Peyer's patch (tissue), 4 donors: ENCODE data around the gene NCKAP5.

Experiments
- POLR2A ChIP-seq, 2 donors: fragments of 450-650 bp; IDR thresholded peaks; one replicate each; pipeline ENCODE4 v1.5.1; 2017; ENCODE audit warnings: antibody characterized with exemption in 2 of 2, mild to moderate bottlenecking in 2 of 2, moderate library complexity in 2 of 2
- TF ChIP-seq, protein P1 (sequence below), 6 experiments: fragments of 450-650 bp in 4 of 6; fragments of 200-600 bp in 2 of 6; sonication (generic) in 1 of 6; IDR thresholded peaks; one replicate each; pipeline ENCODE4 v1.5.1; 2017 to 2019; ENCODE audit warnings: antibody characterized with exemption in 6 of 6, mild to moderate bottlenecking in 3 of 6, moderate library complexity in 1 of 6

- TF ChIP-seq, protein P1, sequence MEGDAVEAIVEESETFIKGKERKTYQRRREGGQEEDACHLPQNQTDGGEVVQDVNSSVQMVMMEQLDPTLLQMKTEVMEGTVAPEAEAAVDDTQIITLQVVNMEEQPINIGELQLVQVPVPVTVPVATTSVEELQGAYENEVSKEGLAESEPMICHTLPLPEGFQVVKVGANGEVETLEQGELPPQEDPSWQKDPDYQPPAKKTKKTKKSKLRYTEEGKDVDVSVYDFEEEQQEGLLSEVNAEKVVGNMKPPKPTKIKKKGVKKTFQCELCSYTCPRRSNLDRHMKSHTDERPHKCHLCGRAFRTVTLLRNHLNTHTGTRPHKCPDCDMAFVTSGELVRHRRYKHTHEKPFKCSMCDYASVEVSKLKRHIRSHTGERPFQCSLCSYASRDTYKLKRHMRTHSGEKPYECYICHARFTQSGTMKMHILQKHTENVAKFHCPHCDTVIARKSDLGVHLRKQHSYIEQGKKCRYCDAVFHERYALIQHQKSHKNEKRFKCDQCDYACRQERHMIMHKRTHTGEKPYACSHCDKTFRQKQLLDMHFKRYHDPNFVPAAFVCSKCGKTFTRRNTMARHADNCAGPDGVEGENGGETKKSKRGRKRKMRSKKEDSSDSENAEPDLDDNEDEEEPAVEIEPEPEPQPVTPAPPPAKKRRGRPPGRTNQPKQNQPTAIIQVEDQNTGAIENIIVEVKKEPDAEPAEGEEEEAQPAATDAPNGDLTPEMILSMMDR (IDR thresholded peaks at IDR 0.05), result no peak
- no peak for TF ChIP-seq POLR2A (IDR thresholded peaks at IDR 0.05)
Measured at GRCh38 chr2:132671151-132671835, 897.0 kb downstream of the NCKAP5 start.
